Renal cortex interstitium (tissue), 11 donors: Measurements from ENCODE around the gene RBBP4. TPM values are rescaled to one million over a fixed set of nuclear protein-coding genes. Genes with fewer than 3 reads are reported as not detected.
A peak's percentile ranks its signal among the peaks of the same experiment; 100 is the strongest.
"Not testable (repeated sequence)": the region's sequence is repeated elsewhere in the genome, so short reads cannot be mapped to it uniquely, and the experiment has no call there.

Experiments used
- DNase-seq, 11 donors: peaks; one replicate each; pipeline ENCODE4 v3.0.0-alpha.2; 2013; ENCODE audit warnings: low read depth in 9 of 11, low spot score in 4 of 11; ENCODE audit errors: extremely low read depth in 1 of 11
- polyA plus RNA-seq, 3 donors: library from polyadenylated mRNA; unstranded; fragments of 120-200 nt; gene quantifications; one replicate each; pipeline ENCODE4 v1.2.1, GENCODE V29; 2013; ENCODE audit not compliant: insufficient read length in 3 of 3

RBBP4 gene
- polyA plus RNA-seq, 3 donors: 290 to 367 (median 336) TPM

- DNase-seq: no peak
Measured at GRCh38 chr1:32709075-32709474, 58.1 kb downstream of the RBBP4 start.

- no peak for DNase-seq
Measured at GRCh38 chr1:32709476-32709875, 58.5 kb downstream of the RBBP4 start.

GRCh38 chr1:32711221-32711620, 60.2 kb downstream of the RBBP4 start:
- not testable (repeated sequence) for DNase-seq

GRCh38 chr1:32713081-32713480, 62.1 kb downstream of the RBBP4 start:
- no peak for DNase-seq

- no peak for DNase-seq
Measured at GRCh38 chr1:32714277-32714676, 63.3 kb downstream of the RBBP4 start.

- DNase-seq: no peak
Measured at GRCh38 chr1:32715901-32716311, 64.9 kb downstream of the RBBP4 start.

GRCh38 chr1:32716312-32717148, 65.5 kb downstream of the RBBP4 start:
- DNase-seq: peak; percentile 64 to 92 (median 79)

GRCh38 chr1:32717503-32717902, 66.5 kb downstream of the RBBP4 start:
- DNase-seq: no peak

GRCh38 chr1:32718036-32718435, 67.0 kb downstream of the RBBP4 start:
- no peak for DNase-seq

- DNase-seq: no peak
Measured at GRCh38 chr1:32718527-32718926, 67.5 kb downstream of the RBBP4 start.

- no peak for DNase-seq
Measured at GRCh38 chr1:32719681-32720275, 68.8 kb downstream of the RBBP4 start.

- no peak for DNase-seq
Measured at GRCh38 chr1:32724678-32725614, 73.9 kb downstream of the RBBP4 start.

- DNase-seq: no peak
Measured at GRCh38 chr1:32725615-32725982, 74.6 kb downstream of the RBBP4 start.

GRCh38 chr1:32727876-32728275, 76.9 kb downstream of the RBBP4 start:
- no peak for DNase-seq

- no peak for DNase-seq
Measured at GRCh38 chr1:32728413-32729077, 77.5 kb downstream of the RBBP4 start.

- DNase-seq: no peak
Measured at GRCh38 chr1:32729254-32730046, 78.4 kb downstream of the RBBP4 start.

GRCh38 chr1:32733582-32734321, 82.7 kb downstream of the RBBP4 start:
- no peak for DNase-seq
